Activated CD4-positive, CD25-positive, alpha-beta regulatory T cell treated with anti-CD3 and anti-CD28 coated beads, Interleukin-2, amount 50 U/mL, for 72 hours (primary cell): ENCODE measurements around the gene CC2D2B.
"Not testable (repeated sequence)": the region's sequence is repeated elsewhere in the genome, so short reads cannot be mapped to it uniquely, and the experiment has no call there.

Experiments used
- DNase-seq: peaks from one replicate; pipeline ENCODE4 v3.0.0; 2021

Gene CC2D2B

GRCh38 chr10:96034625-96035024 is 126.8 kb downstream of the CC2D2B start:
- no peak for DNase-seq

GRCh38 chr10:96038476-96039387 is 131.0 kb downstream of the CC2D2B start:
- DNase-seq = no peak

GRCh38 chr10:96041146-96041545 is 133.4 kb downstream of the CC2D2B start:
- DNase-seq = no peak

- DNase-seq = peak; percentile 84
Observed at GRCh38 chr10:96043033-96043892, 135.5 kb downstream of the CC2D2B start, which contains the start of gene CCNJ. Gene CCNJ (plus strand): TSS chr10:96043583. CDS start chr10:96044394, 811 bp downstream.

GRCh38 chr10:96043893-96044715 is 136.3 kb downstream of the CC2D2B start:
- DNase-seq = no peak

GRCh38 chr10:96044736-96045135 is 137.0 kb downstream of the CC2D2B start:
- no peak for DNase-seq

GRCh38 chr10:96046546-96046945 is 138.8 kb downstream of the CC2D2B start:
- no peak for DNase-seq

- DNase-seq = no peak
Observed at GRCh38 chr10:96047004-96047649, 139.4 kb downstream of the CC2D2B start.

GRCh38 chr10:96047925-96048324 is 140.2 kb downstream of the CC2D2B start:
- not testable (repeated sequence) for DNase-seq

- no peak for DNase-seq
Observed at GRCh38 chr10:96049340-96049739, 141.6 kb downstream of the CC2D2B start.

GRCh38 chr10:96053985-96054384 is 146.2 kb downstream of the CC2D2B start:
- DNase-seq = no peak

GRCh38 chr10:96056787-96057186 is 149.0 kb downstream of the CC2D2B start:
- no peak for DNase-seq

GRCh38 chr10:96061232-96061631 is 153.5 kb downstream of the CC2D2B start:
- no peak for DNase-seq

GRCh38 chr10:96072674-96073073 is 164.9 kb downstream of the CC2D2B start:
- no peak for DNase-seq

GRCh38 chr10:96073722-96074121 is 165.9 kb downstream of the CC2D2B start:
- no peak for DNase-seq

GRCh38 chr10:96074776-96075175 is 167.0 kb downstream of the CC2D2B start:
- no peak for DNase-seq

- DNase-seq = no peak
Observed at GRCh38 chr10:96075977-96076376, 168.2 kb downstream of the CC2D2B start.

- DNase-seq = no peak
Observed at GRCh38 chr10:96077156-96077555, 169.4 kb downstream of the CC2D2B start.

- DNase-seq = no peak
Observed at GRCh38 chr10:96082153-96082552, 174.4 kb downstream of the CC2D2B start.
